HK-2 (cell line): ENCODE data around the gene DAO.
"Not testable (repeated sequence)": the region's sequence is repeated elsewhere in the genome, so short reads cannot be mapped to it uniquely, and the experiment has no call there.

Experiments used
- DNase-seq: peaks from one replicate; pipeline ENCODE4 v3.0.0-alpha.2; 2018; ENCODE audit not compliant: unreplicated experiment

The DAO gene

DNA sequence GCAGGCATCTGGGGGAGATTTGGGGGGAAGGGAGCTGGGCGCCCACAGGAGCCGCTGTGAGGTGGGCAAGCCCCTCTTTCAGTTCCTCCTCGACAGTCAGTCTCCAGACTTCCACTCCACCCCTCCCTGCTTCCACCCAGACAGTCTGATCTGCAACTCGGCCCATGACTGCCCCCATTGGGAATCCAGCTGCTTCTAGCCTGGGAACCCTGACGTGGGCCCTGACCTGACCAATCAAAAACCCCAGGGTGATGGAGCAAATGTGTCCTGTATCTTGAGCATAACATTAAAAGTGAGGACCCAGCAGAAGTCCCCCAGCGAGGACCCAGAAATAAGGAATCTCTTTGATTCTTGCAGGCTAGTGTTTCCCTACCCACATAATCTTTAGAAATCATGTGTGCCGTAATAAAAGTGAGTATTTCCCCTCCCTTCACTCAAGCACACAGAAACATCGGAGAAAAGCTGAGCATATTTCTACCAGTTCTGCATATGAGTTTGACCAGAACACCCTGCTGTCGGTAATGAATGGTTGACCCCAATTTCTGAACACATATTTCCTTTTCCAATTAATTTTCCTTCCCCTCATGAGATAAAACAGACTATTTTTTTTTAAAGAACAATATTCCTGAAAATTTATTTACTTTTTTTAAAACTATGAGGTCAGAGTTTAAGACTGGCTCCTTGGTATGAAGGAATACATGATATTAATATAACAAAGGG lies 28.9 kb upstream of the DAO start:
- no peak for DNase-seq

DNA sequence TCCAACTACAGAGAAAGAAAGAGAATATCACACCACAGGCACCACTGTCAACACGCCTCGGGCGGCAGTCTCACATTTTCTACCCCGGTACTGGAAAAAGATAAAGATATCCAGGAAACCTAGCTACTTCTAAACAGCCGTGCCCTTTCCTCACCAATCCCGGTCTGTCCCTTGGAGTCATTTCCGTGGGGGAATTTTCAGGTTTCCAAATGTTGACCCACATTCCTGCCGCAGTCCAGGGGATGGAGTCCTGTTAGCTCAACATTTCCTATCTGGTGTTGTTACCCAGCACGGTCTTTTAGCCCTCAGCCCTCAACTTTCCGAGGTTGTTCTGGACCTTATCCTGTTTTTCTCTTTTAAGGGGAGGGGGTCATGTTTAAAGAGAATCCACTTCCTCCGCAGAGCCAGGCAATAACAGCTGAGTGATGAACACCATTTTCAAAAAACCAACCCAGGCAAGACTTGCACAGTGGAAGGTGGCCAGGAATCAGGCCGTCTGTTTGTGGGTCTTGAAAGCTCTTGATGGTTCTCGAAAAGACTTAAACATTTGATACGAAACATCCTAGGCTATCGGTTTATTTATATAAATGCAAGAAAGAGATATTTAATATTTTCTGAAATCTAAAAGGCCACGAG lies 27.1 kb upstream of the DAO start:
- DNase-seq: no peak

DNA sequence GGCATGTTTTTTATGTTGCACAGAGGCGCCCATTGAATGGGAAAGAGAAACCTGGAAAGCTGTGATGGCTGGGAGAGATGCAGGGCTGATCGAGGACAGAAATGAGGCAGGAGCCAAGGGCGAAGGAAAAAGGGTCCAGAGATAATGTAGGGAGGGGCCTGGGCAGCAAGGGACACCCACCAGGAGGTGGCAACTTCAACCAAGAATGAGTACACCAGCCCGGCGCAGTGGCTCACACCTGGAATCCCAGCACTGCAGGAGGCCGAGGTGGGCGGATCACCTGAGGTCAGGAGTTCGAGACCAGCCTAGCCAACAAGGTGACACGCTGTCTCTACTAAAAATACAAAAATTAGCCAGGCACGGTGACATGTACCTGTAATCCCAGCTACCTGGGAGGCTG lies 26.5 kb upstream of the DAO start:
- DNase-seq: no peak

DNA sequence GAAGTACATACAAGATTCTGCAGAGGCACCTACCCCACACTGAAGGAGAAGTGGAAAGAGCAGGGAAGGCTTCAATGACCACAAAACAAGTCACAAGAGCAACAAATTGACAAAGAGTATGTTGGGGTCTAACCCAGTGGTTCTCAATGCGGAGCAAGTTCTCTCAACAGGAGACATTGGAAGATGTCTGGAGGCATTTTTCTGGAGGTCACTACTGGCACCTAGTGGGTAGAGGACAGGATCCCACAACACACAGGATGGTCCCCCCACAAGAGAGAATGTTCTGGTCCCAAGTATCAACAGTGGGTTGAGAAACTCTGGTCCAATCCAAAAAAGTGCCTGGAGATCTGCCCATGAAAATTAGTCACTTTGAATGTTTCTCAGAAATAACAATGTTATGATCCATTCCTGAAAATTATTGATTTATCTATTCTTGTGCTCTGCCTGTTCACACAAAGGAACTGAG lies 25.9 kb upstream of the DAO start:
- peak; percentile 46 for DNase-seq

DNA sequence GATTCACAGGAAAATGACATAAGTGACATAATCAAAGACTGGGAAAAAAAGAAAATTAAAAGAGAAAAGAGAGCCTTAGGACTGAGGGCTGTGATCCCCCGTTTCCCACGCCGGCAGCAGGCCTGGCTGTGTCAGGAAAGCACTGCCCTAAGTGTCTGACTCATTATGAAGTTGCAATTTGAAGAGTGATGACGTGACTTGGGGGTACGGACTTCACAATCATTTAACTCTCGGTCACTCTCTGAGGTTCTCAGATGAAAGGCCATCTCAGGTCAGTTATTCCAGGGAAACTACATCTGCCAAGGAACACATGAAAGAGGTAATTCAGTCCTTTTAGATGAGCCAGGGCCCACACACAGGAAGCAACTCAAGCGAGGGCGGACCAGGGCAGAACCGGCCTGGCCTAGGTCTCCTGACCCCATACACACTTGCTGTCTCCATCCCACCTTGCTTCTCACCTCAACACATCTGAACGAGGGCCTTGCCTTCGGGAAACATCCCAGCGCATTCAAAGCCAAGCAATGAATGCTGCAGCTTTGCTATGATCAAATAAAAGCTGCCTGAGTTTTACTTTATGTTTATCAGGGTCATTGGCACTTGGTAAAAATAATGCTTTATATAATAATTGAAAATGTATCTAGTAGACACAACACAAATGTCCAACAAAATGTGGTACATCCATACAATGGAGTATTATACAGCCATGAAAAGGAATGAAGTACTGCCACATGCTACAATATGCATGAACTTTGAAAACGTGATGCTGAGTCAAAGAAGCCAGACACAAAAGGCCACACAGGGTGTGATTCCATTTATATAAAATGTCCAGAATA lies 25.2 kb upstream of the DAO start:
- DNase-seq: peak; percentile 64

DNA sequence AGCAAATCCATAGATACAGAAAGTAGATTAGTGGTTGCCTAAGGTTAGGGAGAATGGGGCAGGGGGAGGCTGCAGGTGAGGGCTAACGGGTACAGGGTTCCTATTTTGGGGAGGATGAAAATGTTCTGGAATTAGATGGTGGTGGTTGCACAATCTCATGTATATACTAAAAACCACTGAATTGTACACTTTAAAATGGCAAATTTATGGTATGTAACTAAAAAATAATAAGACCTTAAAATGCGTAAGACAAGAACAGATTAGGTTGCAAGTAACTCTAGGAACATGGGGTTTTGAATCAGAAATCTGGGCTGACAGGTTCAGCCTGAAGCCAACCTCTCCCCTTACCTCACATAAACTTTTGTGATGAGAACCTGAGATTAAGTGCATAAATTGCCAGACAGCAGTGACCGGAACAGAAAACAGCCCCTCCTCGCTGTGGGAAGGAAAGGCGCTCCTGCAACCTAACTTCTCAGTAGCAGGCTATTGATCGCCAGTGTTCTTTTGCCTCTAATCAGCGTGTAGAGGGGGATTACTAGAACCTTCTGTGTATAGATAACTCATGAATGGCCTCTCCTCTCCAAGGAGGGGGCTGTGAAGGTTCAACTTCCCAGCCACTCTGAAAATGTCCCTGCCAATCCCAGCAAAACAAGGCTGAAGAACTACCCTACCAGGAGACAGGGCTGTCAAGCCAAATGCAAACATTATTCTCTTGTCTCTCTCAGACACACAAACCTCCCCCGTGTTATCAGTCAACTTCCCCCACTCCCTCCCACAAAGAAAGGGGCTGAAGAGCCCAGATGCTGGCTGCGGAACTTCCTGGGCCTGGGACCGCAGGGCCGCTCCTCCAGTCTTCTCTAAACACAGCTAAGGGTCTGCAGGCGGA lies 24.4 kb upstream of the DAO start:
- no peak for DNase-seq

DNA sequence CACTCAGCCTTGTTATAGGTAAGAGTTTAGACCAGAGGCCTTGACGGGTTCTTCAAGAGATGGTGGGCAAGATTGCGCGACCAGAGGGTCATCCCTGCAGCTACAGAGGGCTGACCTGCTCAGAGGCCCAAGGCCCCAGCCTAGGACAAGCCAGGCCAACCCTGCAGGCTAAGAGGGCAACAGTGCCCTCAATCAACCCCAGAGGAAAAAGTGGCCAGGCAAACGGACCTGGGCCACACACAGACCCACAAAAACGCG lies 23.8 kb upstream of the DAO start:
- DNase-seq: no peak

DNA sequence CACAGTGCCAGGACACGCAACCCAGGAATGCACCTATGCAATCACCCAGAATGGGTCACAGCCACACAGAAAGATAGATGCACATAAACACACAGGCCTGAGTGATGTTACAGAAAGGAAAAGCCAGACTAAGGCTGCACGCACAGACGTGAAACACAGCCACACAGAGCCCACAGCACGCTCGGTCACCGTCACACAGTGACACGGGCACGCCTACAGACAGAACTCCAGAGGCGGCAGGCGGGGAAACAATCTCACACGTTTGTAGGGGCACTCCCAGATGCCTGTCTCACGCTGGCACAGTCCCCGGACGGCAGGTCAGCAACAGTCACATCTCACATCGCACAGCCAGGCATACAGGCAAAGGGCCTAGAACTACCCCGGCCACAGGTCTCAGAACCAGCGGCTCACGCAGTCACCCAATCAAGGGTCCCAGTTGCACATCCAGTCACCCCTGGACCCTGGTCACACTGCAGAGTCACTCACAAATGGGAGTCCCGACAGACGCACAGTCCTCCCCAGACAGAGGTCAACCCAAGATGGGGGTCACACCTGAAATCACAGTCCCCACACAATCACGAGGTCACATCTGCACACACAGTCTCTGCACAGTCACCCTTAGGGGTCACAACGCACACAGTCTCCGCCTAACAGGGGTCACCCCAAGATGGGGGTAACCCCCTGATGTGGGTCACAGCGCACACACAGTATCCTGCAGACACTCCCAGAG lies 23.3 kb upstream of the DAO start:
- peak; percentile 56 for DNase-seq

DNA sequence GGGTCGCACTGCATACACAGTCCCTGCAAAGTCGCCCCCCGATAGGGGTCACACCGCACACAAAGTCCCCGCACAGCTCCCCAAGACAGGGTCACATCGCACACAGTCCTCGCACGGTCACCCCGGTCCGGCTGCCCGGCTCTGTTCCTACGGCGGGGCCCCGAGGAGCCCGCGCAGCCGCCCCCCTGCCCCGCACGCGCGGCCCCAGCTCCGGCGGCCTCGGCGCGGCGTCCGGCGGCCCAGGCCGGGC lies 22.8 kb upstream of the DAO start:
- DNase-seq: peak; percentile 30

DNA sequence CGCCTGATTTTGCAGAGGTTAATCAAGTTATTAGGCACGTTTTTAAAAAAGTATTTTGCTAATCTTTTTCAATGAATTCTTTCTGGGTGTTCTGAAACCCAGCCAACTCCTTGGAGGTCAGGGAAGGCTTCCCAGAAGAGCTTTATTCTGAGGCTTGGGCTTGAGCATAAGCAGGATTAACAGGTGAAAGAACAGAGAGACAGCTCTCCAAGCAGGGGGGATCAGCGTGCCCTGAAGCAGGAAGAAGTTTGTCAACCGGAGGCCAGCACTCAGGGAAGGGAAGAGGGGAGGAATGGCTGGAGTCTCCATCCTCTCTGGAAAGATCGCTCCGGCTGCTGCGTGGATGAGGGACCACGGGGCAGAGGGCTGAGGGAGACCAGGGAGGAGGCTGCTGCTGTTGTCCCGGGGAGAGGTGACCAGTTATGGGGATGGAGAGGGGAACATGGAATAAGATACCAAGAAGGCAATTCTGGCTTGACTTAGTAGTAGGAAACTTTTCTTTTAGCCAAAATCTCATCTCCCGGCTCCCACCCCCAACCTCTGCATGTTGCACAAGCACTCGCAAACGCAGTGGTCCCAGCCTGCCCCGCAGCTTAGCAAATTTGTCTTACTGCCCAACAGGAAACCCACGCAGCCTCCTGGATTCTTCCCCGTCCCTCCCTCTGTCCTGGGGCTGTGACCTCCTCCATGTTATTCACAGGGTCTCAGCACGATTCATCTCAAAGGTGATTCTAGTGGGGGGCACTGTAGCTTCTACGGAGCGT lies 21.4 kb upstream of the DAO start:
- no peak for DNase-seq

DNA sequence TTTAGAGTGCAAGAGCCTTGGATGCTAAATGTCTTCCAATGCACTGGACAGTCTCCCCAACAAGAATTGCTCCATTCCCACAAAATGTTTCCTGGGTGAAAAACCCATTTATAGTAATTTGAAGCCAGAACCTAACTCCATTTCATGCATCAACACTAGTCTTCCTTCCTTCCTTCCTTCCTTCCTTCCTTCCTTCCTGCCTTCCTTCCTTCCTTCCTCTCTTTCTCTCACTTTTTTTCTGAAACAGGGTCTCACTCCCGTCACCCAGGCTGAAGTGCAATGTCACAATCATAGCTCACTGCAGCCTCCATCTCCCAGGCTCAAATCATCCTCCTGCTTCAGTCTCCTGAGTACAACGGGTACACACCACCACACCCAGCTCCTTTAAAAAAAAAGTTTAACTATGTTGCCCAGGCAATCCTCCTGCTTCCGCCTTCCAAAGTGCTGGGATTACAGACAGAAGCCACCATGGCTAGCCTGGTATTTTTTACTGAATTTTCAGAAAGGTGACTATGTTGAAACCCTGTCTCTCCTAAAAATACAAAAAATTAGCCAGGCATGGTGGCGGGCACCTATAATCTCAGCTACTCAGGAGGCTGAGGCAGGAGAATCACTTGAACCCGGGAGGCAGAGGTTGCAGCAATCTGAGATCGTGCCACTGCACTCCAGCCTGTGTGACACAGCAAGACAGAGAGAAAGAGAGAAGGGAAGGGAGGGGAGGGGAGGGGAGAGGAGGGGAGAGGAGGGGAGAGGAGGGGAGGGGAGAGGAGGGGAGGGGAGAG lies 20.6 kb upstream of the DAO start:
- DNase-seq: not testable (repeated sequence)

DNA sequence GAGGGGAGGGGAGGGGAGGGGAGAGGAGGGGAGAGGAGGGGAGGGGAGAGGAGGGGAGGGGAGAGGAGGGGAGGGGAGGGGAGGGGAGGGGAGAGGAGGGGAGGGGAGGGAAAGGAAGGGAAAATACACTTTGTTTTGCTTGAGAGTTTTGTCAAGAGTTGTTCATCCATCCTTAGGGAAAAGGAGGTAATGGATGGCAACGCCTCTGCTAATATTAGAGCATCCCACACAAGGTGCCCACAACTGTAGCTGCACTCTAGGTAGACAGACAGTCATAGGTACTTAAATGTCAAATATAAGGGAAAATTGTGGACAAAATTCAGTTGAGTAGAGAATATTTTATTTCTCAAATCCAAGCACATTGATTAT lies 20.0 kb upstream of the DAO start:
- no peak for DNase-seq

DNA sequence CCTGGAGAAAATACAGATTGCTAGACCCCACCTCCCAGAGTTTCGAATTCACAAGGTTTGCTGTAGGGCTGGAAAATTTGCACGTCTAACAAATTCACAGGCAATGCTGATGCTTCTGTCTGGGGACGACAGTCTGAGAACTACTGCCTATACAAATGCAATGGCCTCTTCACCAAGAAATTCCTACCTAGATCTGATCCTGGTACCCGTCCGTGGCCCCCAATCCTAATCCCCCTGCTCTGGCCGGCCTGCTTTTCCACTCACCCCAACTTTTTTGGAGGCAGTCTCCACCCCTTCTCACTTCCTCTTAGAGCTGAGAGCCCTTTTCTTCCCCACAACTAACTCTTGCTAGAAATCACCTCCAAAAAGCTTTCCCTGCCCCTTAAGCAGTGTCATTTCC lies 19.4 kb upstream of the DAO start:
- DNase-seq: no peak

DNA sequence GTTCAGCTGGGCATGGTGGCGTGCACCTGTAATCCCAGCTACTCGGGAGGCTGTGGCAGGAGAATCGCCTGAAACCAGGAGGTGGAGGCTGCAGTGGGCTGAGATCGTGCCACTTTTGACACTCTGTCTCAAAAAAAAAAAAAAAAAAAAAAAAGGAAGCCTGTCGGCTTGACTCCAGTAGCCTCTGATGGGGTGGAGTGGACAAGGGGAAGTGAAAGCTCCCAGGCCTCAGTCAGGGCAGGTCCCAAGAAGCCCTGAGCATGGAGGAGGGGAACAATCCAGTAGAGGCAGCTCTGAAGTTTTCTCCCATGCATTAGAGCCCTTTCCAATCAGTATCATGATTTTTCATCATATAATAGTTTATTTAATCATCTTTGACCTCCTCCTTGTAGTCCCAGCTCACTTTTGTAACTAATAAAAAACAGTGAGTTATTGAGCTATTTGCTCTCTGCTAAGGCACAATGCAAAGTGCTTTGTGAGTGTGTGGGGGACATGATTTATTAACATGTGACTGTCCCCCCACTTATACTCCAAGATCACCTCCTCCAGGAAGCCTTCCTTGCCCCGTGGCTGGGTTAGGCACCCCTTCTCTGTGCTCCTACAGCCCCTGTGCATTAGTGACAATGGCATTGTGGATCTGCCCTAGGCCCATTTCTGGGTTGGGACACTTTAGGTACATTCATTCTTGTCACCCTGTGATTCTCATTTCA lies 17.9 kb upstream of the DAO start:
- DNase-seq: no peak

DNA sequence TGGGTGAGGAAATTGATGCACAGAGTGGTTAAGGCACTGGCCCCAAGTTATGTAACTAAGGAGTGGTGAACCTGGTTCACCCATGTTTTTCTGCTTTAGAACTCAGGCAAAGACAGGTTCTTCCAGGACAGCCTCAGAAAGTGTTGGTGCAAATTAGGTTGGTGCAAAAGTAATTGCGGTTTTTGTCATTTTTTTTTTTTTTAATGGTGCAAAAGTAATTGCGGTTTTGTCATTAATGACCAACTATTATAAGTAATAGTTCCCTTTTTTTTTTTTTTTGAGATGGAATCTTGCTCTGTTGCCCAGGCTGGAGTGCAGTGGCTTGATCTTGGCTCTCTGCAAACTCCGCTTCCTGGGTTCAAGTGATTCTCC lies 17.3 kb upstream of the DAO start:
- no peak for DNase-seq

DNA sequence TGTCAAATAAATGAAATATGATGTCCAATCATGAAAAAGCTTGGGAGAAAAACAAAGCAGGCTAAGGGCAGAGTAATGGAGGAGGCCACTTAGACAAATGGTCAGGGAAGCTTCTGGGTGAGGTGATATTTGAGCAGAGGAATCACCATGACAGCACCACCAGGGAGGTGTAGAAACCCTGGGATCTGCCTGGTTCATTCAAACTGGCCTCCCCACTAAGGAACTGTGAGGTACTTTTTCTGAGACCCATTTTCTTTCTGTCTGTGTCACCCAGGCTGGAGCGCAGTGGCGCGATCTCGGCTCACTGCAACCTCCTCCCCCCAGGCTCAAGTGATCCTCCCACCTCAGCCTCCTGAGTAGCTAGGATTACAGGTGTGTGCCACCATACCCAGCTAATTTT lies 14.7 kb upstream of the DAO start:
- DNase-seq: no peak

DNA sequence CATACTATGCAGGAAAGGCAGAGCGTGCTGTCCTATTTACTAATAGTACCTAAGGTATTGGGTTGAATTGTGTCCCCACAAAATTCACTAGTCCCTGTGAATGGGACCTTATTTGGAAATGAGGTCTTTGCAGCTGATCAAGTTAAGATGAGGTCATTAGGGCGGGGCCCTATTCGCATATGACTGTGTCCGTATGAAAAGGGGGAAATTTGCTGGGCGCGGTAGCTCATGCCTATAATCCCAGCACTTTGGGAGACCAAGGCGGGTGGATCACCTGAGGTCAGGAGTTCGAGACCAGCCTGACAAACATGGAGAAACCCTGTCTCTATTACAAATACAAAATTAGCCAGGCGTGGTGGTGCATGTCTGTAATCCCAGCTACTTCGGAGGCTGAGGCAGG lies 13.8 kb upstream of the DAO start:
- DNase-seq: not testable (repeated sequence)

DNA sequence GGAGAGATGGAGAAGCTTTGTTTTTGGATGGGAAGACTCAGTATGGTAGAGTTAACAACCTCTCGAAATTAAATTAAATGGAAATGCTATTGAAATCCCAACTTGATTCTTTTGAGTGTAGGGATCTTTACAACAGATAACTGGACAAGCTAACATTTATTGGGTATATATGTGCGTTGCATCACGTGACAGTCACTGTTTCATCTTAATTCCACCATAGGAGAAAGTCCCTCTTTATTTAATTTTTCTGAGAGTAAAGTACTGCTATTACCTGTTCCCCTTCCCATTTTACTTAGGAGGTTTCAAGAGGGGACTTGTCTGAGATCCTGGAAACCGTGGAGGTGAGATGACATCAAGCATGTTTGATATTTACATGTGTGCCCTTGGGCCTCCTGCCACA lies 11.1 kb upstream of the DAO start:
- DNase-seq: no peak

DNA sequence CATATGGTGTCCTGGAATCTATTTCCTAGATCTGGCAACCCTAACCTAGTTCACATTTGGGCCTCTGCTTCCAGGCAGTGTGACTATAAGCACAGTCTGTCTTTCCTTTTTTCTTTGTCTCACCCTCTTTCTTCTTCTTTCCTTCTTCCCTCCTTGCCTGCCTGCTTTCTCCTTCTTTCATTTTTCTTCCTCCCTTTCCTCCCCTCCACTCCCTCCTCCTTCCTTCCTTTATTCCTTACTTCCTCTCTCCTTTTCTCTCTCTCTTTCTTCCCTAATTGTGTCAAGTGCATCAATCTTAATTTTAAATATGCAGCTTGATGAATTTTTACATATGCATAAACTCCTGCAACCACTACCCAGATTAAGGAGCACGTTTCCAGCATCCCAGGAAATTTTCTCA lies 4.6 kb upstream of the DAO start:
- DNase-seq: no peak
